GM23338 (cell line): ENCODE measurements around the gene CTTNBP2. TPM values are rescaled to one million over a fixed set of nuclear protein-coding genes. Genes with fewer than 3 reads are reported as not detected.

Experiments
- ATAC-seq: fragments of 200-7000 bp; cut with Tn5 transposase; 3 replicates; pipeline ENCODE4 v1.9.1; 2020
- DNase-seq: peaks from one replicate; pipeline ENCODE4 v3.0.0-alpha.2; 2015; ENCODE audit warnings: low spot score
- H2AFZ ChIP-seq: fragments of 200-600 bp; sonication (generic); 2 replicates; pipeline ENCODE4 v1.8.0; 2016; ENCODE audit warnings: antibody characterized with exemption, mild to moderate bottlenecking, moderate library complexity
- H3F3A ChIP-seq: fragments of 200-600 bp; sonication (generic); replicated peaks from 2 replicates; pipeline ENCODE4 v1.8.0; 2017; ENCODE audit warnings: antibody characterized with exemption, mixed run types, low read depth
- H3K27ac ChIP-seq: fragments of 200-600 bp; sonication (generic); 2 replicates; pipeline ENCODE4 v1.6.1; 2016; ENCODE audit warnings: low read depth
- H3K27me3 ChIP-seq: fragments of 200-600 bp; sonication (generic); 2 replicates; pipeline ENCODE4 v1.8.0; 2016; ENCODE audit warnings: mild to moderate bottlenecking, mixed run types, moderate library complexity; ENCODE audit not compliant: insufficient read depth
- H3K36me3 ChIP-seq: fragments of 200-600 bp; sonication (generic); 2 replicates; pipeline ENCODE4 v1.8.0; 2016; ENCODE audit warnings: mild to moderate bottlenecking; ENCODE audit not compliant: insufficient read depth
- H3K4me1 ChIP-seq: fragments of 200-600 bp; sonication (generic); 2 replicates; pipeline ENCODE4 v1.8.0; 2016; ENCODE audit warnings: mild to moderate bottlenecking, moderate library complexity; ENCODE audit not compliant: insufficient read depth
- H3K4me2 ChIP-seq: fragments of 200-600 bp; sonication (generic); 2 replicates; pipeline ENCODE4 v1.7.1; 2017; ENCODE audit warnings: mixed run types
- H3K4me3 ChIP-seq: fragments of 200-600 bp; sonication (generic); 2 replicates; pipeline ENCODE4 v1.6.1; 2016; ENCODE audit warnings: mixed run types
- H3K79me2 ChIP-seq: fragments of 200-600 bp; sonication (generic); replicated peaks from 2 replicates; pipeline ENCODE4 v1.8.0; 2017; ENCODE audit warnings: mild to moderate bottlenecking; ENCODE audit not compliant: insufficient read depth
- H3K9me2 ChIP-seq: fragments of 200-600 bp; sonication (generic); 2 replicates; pipeline ENCODE4 v1.8.0; 2017; ENCODE audit not compliant: insufficient read depth
- H4K20me1 ChIP-seq: fragments of 200-600 bp; sonication (generic); replicated peaks from 2 replicates; pipeline ENCODE4 v1.8.0; 2017; ENCODE audit warnings: mild to moderate bottlenecking; ENCODE audit not compliant: insufficient read depth
- H3K27ac Mint-ChIP-seq: 2 replicates; pipeline ENCODE4 v1.8.0; 2020; ENCODE audit warnings: inconsistent platforms, mild to moderate bottlenecking, moderate library complexity, mixed read lengths
- H3K27me3 Mint-ChIP-seq: 3 replicates; pipeline ENCODE4 v1.8.0; 2022; ENCODE audit warnings: low read depth, mild to moderate bottlenecking, moderate library complexity, mixed read lengths, inconsistent platforms; ENCODE audit not compliant: insufficient read depth, poor library complexity
- H3K36me3 Mint-ChIP-seq: 3 replicates; pipeline ENCODE4 v1.8.0; 2021; ENCODE audit warnings: low read depth, mild to moderate bottlenecking, inconsistent platforms, moderate library complexity, mixed read lengths
- H3K4me1 Mint-ChIP-seq: 3 replicates; pipeline ENCODE4 v1.8.0; 2020; ENCODE audit warnings: mild to moderate bottlenecking, inconsistent platforms, mixed read lengths
- H3K4me3 Mint-ChIP-seq: 3 replicates; pipeline ENCODE4 v1.8.0; 2021; ENCODE audit warnings: moderate library complexity, mild to moderate bottlenecking, inconsistent platforms, mixed read lengths
- H3K9me3 Mint-ChIP-seq: 3 replicates; pipeline ENCODE4 v1.8.0; 2020; ENCODE audit warnings: moderate library complexity, mild to moderate bottlenecking, inconsistent platforms, mixed read lengths
- CREB1 ChIP-seq: fragments of 250-450 bp; sonication (Bioruptor Pico); IDR thresholded peaks from 2 replicates; pipeline ENCODE4 v1.5.0; 2020; ENCODE audit warnings: low read depth, mild to moderate bottlenecking, moderate library complexity
- CTCF ChIP-seq, 2 experiments: fragments of 200-600 bp in 1 of 2; sonication (generic) in 1 of 2; conservative IDR thresholded peaks; 2 replicates each; pipeline versions ENCODE4 v1.5.1 to v1.6.1; 2016 to 2017; ENCODE audit warnings: antibody characterized with exemption in 2 of 2, low read depth in 2 of 2, mild to moderate bottlenecking in 2 of 2, moderate library complexity in 1 of 2
- EZH2 ChIP-seq: fragments of 200-600 bp; sonication (generic); IDR thresholded peaks from one replicate; pipeline ENCODE4 v1.8.0; 2017; ENCODE audit warnings: antibody characterized with exemption, mild to moderate bottlenecking, low read depth; ENCODE audit not compliant: unreplicated experiment
- EZH2phosphoT487 ChIP-seq: fragments of 200-600 bp; sonication (generic); IDR thresholded peaks from one replicate; pipeline ENCODE4 v1.8.1; 2018; ENCODE audit warnings: antibody characterized with exemption; ENCODE audit not compliant: unreplicated experiment
- JUNB ChIP-seq: IDR thresholded peaks from one replicate; pipeline ENCODE4 v1.6.1; 2016; ENCODE audit warnings: antibody characterized with exemption; ENCODE audit not compliant: unreplicated experiment
- NANOG ChIP-seq: IDR thresholded peaks from 2 replicates; pipeline ENCODE4 v1.6.1; 2016; ENCODE audit warnings: antibody characterized with exemption, borderline replicate concordance
- POLR2AphosphoS5 ChIP-seq: IDR thresholded peaks from 2 replicates; pipeline ENCODE4 v1.6.1; 2016; ENCODE audit warnings: antibody characterized with exemption, low read depth
- REST ChIP-seq: IDR thresholded peaks from one replicate; pipeline ENCODE4 v1.6.1; 2018; ENCODE audit warnings: antibody characterized with exemption; ENCODE audit not compliant: unreplicated experiment
- STAT1 ChIP-seq: IDR thresholded peaks from one replicate; pipeline ENCODE4 v1.6.1; 2016; ENCODE audit warnings: antibody characterized with exemption; ENCODE audit not compliant: unreplicated experiment
- ZNF114 ChIP-seq: fragments of 250-450 bp; sonication (Bioruptor Pico); IDR thresholded peaks from 2 replicates; pipeline ENCODE4 v1.5.0; 2020; ENCODE audit warnings: mild to moderate bottlenecking, moderate library complexity
- ZNF331 ChIP-seq: fragments of 250-450 bp; sonication (Bioruptor Pico); IDR thresholded peaks from 2 replicates; pipeline ENCODE4 v1.5.0; 2020; ENCODE audit warnings: low read depth, mild to moderate bottlenecking, moderate library complexity
- polyA plus RNA-seq: library from polyadenylated mRNA; unstranded; fragments of >200 nt; fragmentation: Nextera tagmentation; extraction: Ambion mirVana; gene quantifications from 2 replicates; pipeline ENCODE4 v1.2.1, GENCODE V29; 2016
- total RNA-seq: library from RNA; depleted of rRNA; stranded (reverse); fragments of >200 nt; shearing (Covaris generic); gene quantifications from 2 replicates; pipeline ENCODE4 v1.2.3, GENCODE V29; 2014
- TF ChIP-seq, protein P1 (sequence below): fragments of 250-450 bp; sonication (Bioruptor Pico); IDR thresholded peaks from 2 replicates; pipeline ENCODE4 v1.5.0; 2020; ENCODE audit warnings: mild to moderate bottlenecking, moderate library complexity
- TF ChIP-seq, protein P2 (sequence below): IDR thresholded peaks from 2 replicates; pipeline ENCODE4 v1.6.1; 2016; ENCODE audit warnings: antibody characterized with exemption

The CTTNBP2 gene
- total and polyA plus RNA-seq, 2 experiments from 2014 or later = 26.8 to 30.7 TPM

DNA sequence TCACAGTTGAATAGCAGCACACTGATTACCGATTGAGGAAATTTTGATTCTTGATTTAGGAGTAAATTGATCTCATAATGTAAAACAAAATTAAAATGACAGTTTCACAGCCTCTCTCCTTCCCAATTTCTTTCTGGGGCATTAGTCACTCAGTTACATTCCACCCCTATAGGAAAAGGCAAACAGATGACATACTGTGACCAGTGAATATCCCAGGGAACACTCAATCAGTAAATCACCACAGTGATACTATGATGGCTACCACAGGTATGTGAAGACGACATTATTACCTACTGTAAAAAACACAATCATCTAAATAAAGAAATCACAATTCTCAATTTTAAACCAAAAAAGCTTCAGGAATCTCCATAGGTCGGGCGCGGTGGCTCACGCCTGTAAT lies 15.5 kb downstream of the CTTNBP2 start:
- H4K20me1 ChIP-seq = 0 out of 2 replicates have a peak, but pooled peaks cover 1% of the 10 kb centered on the region
- peaks cover 7% of the 10 kb centered on the region for H3K79me2 ChIP-seq
- ATAC-seq = no peak
- H3K36me3 ChIP-seq = no peaks in the 10 kb centered on the region; the same call in 1 of the 2 replicates
- H3K27ac ChIP-seq = no peak overlapping the region; the same call in 1 of the 2 replicates
- no peaks in the 10 kb centered on the region for H3F3A ChIP-seq
- no peaks in the 10 kb centered on the region for H3K9me3 Mint-ChIP-seq
- H3K4me3 ChIP-seq = no peak overlapping the region
- no peak for DNase-seq
- no peaks in the 10 kb centered on the region for H3K27me3 ChIP-seq
- H3K4me3 Mint-ChIP-seq = no peak overlapping the region
- H3K9me2 ChIP-seq = no peaks in the 10 kb centered on the region; the same call in 1 of the 2 replicates
- H3K4me2 ChIP-seq = no peak overlapping the region
- peak overlapping the region; percentile 86 for H3K27ac Mint-ChIP-seq
- TF ChIP-seq EZH2 (no peak), JUNB (no peak), EZH2phosphoT487 (no peak), CREB1 (no peak), ZNF114 (CRISPR knock-in tag) (no peak), NANOG (no peak), POLR2AphosphoS5 (no peak), CTCF (conservative IDR thresholded peaks at IDR 0.05; ENCODE audit: low read depth in 2 of 2) (no peak), REST (no peak), STAT1 (no peak), ZNF331 (no peak)
- TF ChIP-seq, protein P1, sequence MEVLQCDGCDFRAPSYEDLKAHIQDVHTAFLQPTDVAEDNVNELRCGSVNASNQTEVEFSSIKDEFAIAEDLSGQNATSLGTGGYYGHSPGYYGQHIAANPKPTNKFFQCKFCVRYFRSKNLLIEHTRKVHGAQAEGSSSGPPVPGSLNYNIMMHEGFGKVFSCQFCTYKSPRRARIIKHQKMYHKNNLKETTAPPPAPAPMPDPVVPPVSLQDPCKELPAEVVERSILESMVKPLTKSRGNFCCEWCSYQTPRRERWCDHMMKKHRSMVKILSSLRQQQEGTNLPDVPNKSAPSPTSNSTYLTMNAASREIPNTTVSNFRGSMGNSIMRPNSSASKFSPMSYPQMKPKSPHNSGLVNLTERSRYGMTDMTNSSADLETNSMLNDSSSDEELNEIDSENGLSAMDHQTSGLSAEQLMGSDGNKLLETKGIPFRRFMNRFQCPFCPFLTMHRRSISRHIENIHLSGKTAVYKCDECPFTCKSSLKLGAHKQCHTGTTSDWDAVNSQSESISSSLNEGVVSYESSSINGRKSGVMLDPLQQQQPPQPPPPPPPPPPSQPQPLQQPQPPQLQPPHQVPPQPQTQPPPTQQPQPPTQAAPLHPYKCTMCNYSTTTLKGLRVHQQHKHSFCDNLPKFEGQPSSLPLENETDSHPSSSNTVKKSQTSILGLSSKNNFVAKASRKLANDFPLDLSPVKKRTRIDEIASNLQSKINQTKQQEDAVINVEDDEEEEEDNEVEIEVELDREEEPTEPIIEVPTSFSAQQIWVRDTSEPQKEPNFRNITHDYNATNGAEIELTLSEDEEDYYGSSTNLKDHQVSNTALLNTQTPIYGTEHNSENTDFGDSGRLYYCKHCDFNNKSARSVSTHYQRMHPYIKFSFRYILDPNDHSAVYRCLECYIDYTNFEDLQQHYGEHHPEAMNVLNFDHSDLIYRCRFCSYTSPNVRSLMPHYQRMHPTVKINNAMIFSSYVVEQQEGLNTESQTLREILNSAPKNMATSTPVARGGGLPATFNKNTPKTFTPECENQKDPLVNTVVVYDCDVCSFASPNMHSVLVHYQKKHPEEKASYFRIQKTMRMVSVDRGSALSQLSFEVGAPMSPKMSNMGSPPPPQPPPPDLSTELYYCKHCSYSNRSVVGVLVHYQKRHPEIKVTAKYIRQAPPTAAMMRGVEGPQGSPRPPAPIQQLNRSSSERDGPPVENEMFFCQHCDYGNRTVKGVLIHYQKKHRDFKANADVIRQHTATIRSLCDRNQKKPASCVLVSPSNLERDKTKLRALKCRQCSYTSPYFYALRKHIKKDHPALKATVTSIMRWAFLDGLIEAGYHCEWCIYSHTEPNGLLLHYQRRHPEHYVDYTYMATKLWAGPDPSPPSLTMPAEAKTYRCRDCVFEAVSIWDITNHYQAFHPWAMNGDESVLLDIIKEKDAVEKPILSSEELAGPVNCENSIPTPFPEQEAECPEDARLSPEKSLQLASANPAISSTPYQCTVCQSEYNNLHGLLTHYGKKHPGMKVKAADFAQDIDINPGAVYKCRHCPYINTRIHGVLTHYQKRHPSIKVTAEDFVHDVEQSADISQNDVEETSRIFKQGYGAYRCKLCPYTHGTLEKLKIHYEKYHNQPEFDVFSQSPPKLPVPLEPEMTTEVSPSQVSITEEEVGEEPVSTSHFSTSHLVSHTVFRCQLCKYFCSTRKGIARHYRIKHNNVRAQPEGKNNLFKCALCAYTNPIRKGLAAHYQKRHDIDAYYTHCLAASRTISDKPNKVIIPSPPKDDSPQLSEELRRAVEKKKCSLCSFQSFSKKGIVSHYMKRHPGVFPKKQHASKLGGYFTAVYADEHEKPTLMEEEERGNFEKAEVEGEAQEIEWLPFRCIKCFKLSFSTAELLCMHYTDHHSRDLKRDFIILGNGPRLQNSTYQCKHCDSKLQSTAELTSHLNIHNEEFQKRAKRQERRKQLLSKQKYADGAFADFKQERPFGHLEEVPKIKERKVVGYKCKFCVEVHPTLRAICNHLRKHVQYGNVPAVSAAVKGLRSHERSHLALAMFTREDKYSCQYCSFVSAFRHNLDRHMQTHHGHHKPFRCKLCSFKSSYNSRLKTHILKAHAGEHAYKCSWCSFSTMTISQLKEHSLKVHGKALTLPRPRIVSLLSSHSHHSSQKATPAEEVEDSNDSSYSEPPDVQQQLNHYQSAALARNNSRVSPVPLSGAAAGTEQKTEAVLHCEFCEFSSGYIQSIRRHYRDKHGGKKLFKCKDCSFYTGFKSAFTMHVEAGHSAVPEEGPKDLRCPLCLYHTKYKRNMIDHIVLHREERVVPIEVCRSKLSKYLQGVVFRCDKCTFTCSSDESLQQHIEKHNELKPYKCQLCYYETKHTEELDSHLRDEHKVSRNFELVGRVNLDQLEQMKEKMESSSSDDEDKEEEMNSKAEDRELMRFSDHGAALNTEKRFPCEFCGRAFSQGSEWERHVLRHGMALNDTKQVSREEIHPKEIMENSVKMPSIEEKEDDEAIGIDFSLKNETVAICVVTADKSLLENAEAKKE (CRISPR knock-in tag) = no peak
- TF ChIP-seq, protein P2, sequence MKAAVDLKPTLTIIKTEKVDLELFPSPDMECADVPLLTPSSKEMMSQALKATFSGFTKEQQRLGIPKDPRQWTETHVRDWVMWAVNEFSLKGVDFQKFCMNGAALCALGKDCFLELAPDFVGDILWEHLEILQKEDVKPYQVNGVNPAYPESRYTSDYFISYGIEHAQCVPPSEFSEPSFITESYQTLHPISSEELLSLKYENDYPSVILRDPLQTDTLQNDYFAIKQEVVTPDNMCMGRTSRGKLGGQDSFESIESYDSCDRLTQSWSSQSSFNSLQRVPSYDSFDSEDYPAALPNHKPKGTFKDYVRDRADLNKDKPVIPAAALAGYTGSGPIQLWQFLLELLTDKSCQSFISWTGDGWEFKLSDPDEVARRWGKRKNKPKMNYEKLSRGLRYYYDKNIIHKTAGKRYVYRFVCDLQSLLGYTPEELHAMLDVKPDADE = no peak
- H2AFZ ChIP-seq = no peak overlapping the region
- H3K36me3 Mint-ChIP-seq = peaks cover 38% of the 10 kb centered on the region
- H3K4me1 Mint-ChIP-seq = peaks cover 16% of the 10 kb centered on the region
- H3K4me1 ChIP-seq = no peaks in the 10 kb centered on the region
- no peaks in the 10 kb centered on the region for H3K27me3 Mint-ChIP-seq
